PC-3 (cell line): ENCODE measurements around the gene SFMBT1. TPM values are rescaled to one million over a fixed set of nuclear protein-coding genes. Genes with fewer than 3 reads are reported as not detected.

ENCODE experiments used
- ATAC-seq: fragments of 200-7000 bp; cut with Tn5 transposase; 2 replicates; pipeline ENCODE4 v1.9.1; 2020; ENCODE audit warnings: mild to moderate bottlenecking, moderate library complexity
- BruUV-seq: library from RNA; stranded (reverse); fragments of 400-500 nt; replicated peaks from 2 replicates; lab custom pipeline; 2021; lab: Mats Ljungman, UMichigan
- CTCF ChIA-PET: fragments of 300-600 bp; sonication (Branson Sonifier 250); formaldehyde crosslinking; loops from one replicate; lab custom pipeline; 2022; ENCODE audit warnings: antibody characterized with exemption; lab: Charles Lee
- POLR2A ChIA-PET: fragments of 300-600 bp; sonication (Branson Sonifier 250); formaldehyde crosslinking; loops from one replicate; lab custom pipeline; 2022; ENCODE audit warnings: antibody characterized with exemption; ENCODE audit not compliant: unreplicated experiment; lab: Charles Lee
- DNase-seq: peaks from one replicate; pipeline ENCODE4 v3.0.0-alpha.2; 2015
- H2AFZ ChIP-seq: fragments of 300-600 bp; sonication (generic); 2 replicates; pipeline ENCODE4 v1.6.0; 2016; ENCODE audit warnings: antibody characterized with exemption, low read length
- H3F3A ChIP-seq: fragments of 300-600 bp; sonication (generic); one replicate; pipeline ENCODE4 v1.6.0; 2017; ENCODE audit warnings: antibody characterized with exemption, low read length, control low read depth, mild to moderate bottlenecking; ENCODE audit not compliant: unreplicated experiment
- H3K27ac ChIP-seq: fragments of 300-600 bp; sonication (generic); 2 replicates; pipeline ENCODE4 v1.5.1; 2016; ENCODE audit warnings: mild to moderate bottlenecking, low read length
- H3K27me3 ChIP-seq: fragments of 300-600 bp; sonication (generic); 2 replicates; pipeline ENCODE4 v1.6.1; 2016; ENCODE audit warnings: low read length, mixed read lengths
- H3K36me3 ChIP-seq: fragments of 300-600 bp; sonication (generic); 2 replicates; pipeline ENCODE4 v1.6.1; 2016; ENCODE audit warnings: low read depth, mixed run types, low read length, mixed read lengths
- H3K4me1 ChIP-seq: fragments of 300-600 bp; sonication (generic); 2 replicates; pipeline ENCODE4 v1.5.1; 2016; ENCODE audit warnings: low read length; ENCODE audit not compliant: insufficient read depth
- H3K4me2 ChIP-seq: fragments of 300-600 bp; sonication (generic); 2 replicates; pipeline ENCODE4 v1.6.0; 2016; ENCODE audit warnings: low read length
- H3K4me3 ChIP-seq: fragments of 300-600 bp; sonication (generic); 2 replicates; pipeline ENCODE4 v1.5.1; 2016; ENCODE audit warnings: mild to moderate bottlenecking, low read length, mixed read lengths
- H3K79me2 ChIP-seq: fragments of 300-600 bp; sonication (generic); 2 replicates; pipeline ENCODE4 v1.6.1; 2017; ENCODE audit warnings: low read length, mixed read lengths
- H3K9ac ChIP-seq: fragments of 300-600 bp; sonication (generic); 2 replicates; pipeline ENCODE4 v1.6.0; 2016; ENCODE audit warnings: mild to moderate bottlenecking, low read length
- H3K9me2 ChIP-seq: fragments of 300-600 bp; sonication (generic); replicated peaks from 2 replicates; pipeline ENCODE4 v1.6.1; 2016; ENCODE audit warnings: mixed run types, low read length, mixed read lengths
- H3K9me3 ChIP-seq: fragments of 300-600 bp; sonication (generic); 2 replicates; pipeline ENCODE4 v1.6.1; 2016; ENCODE audit warnings: low read length, mixed read lengths
- H4K20me1 ChIP-seq: fragments of 300-600 bp; sonication (generic); 2 replicates; pipeline ENCODE4 v1.6.1; 2016; ENCODE audit warnings: low read length, mixed read lengths
- CTCF ChIP-seq: fragments of 300-600 bp; sonication (generic); conservative IDR thresholded peaks from 2 replicates; pipeline ENCODE4 v1.5.1; 2017; ENCODE audit warnings: antibody characterized with exemption, low read depth, mild to moderate bottlenecking, low read length
- EZH2 ChIP-seq: fragments of 300-600 bp; sonication (generic); IDR thresholded peaks from one replicate; pipeline ENCODE4 v1.6.1; 2017; ENCODE audit warnings: antibody characterized with exemption, mild to moderate bottlenecking, low read length; ENCODE audit not compliant: unreplicated experiment
- EZH2phosphoT487 ChIP-seq: fragments of 300-600 bp; sonication (generic); IDR thresholded peaks from 2 replicates; pipeline ENCODE4 v1.6.1; 2018; ENCODE audit warnings: mild to moderate bottlenecking, antibody characterized with exemption, low read length, borderline replicate concordance
- intact Hi-C: fragments of 100-400 bp; cut with micrococcal nuclease; formaldehyde crosslinking; loops from 2 replicates; pipeline ENCODE4 v1.9.0; 2023
- total RNA-seq: library from RNA; depleted of rRNA; stranded (reverse); fragments of >200 nt; gene quantifications from 2 replicates; pipeline ENCODE4 v1.2.3, GENCODE V29; 2014

The SFMBT1 gene
- total RNA-seq, 1 experiment from 2014 or later: 10.8 TPM

DNA sequence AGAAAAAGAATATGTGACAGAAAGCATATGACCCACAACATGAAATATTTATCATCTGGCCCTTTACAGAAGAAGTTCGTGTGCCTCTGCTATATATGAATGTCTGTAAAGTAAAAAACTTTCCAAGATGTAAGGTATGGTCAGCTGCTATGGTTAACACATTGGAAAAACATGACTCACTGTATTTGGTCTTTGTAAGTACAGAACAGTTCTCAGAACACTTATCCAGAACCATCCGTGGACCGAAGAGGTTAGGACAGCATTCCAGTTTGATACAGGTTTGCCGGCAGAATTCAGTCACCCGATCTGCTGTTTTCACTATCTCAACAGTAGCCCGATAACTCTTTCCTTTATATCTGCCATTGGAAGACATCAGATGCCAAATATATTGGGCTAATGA is 135.1 kb downstream of the SFMBT1 start:
- H3K9ac ChIP-seq: no peak overlapping the region
- no peaks in the 10 kb centered on the region for H3F3A ChIP-seq
- H3K79me2 ChIP-seq: no peaks in the 10 kb centered on the region
- no peaks in the 10 kb centered on the region for H3K9me3 ChIP-seq
- BruUV-seq: no TSS peak
- no peaks in the 10 kb centered on the region for H3K27me3 ChIP-seq
- no peaks in the 10 kb centered on the region for H3K9me2 ChIP-seq
- ATAC-seq (no peak), DNase-seq (no peak)
- peaks cover 3% of the 10 kb centered on the region; the same call in 1 of the 2 replicates for H3K36me3 ChIP-seq
- no peaks in the 10 kb centered on the region for H4K20me1 ChIP-seq
- ChIA-PET POLR2A (no interaction called here), CTCF (no interaction called here)
- intact Hi-C loops: no loop called here
- H3K4me1 ChIP-seq: no peaks in the 10 kb centered on the region
- no peak overlapping the region for H3K27ac ChIP-seq
- TF ChIP-seq EZH2 (no peak), EZH2phosphoT487 (no peak), CTCF (no peak)
- H2AFZ ChIP-seq: no peak overlapping the region
- H3K4me3 ChIP-seq: no peak overlapping the region
- no peak overlapping the region for H3K4me2 ChIP-seq

- BruUV-seq: no TSS peak
- Histone ChIP-seq H3K4me2 (no peak overlapping the region), H3K36me3 (peaks cover 14% of the 10 kb centered on the region; the same call in 1 of the 2 replicates), H3K27ac (no peak overlapping the region), H3K4me3 (no peak overlapping the region), H3K79me2 (no peaks in the 10 kb centered on the region), H3K27me3 (no peaks in the 10 kb centered on the region), H2AFZ (no peak overlapping the region), H3K9me3 (no peaks in the 10 kb centered on the region), H3F3A (no peaks in the 10 kb centered on the region), H3K4me1 (no peaks in the 10 kb centered on the region), H4K20me1 (no peaks in the 10 kb centered on the region), H3K9ac (no peak overlapping the region), H3K9me2 (no peaks in the 10 kb centered on the region)
- intact Hi-C loops: no loop called here
- DNase-seq: no peak
- ATAC-seq: no peak
- TF ChIP-seq EZH2: no peak
- no peak for TF ChIP-seq EZH2phosphoT487
- TF ChIP-seq CTCF: no peak; the same call in 1 of the 2 replicates
- CTCF ChIA-PET: interaction anchor here (0.5 to 0.6 kb wide), 2 partner anchors 12 to 169 kb away, joined by 3 to 4 read pairs; no protein-coding TSS in a partner anchor
- POLR2A ChIA-PET: no interaction called here
These were observed 138.4 kb downstream of the SFMBT1 start for GRCh38 chr3:52907497-52907896.

DNA sequence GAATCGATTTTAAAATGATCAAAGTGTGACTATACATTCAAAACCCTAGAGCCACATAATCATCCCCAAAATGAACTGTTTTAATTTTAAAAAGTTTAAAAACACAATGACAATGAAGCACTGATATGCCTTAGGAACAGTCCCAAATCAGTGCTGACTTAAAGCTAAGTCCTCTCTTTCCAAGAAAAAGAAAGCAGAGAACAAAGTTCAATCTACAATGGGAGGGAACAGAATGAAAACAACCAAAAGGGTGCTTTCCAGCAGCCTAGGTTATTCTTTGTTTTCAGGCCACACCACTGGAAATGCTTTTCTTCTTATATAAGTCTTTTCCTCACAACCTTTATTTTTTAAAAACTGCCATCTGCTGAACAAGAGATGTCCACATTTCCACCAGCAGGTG is 141.3 kb downstream of the SFMBT1 start:
- intact Hi-C loops: no loop called here
- Histone ChIP-seq H3K4me2 (no peak overlapping the region), H3K27ac (no peak overlapping the region), H4K20me1 (no peaks in the 10 kb centered on the region), H3F3A (no peaks in the 10 kb centered on the region), H3K27me3 (no peaks in the 10 kb centered on the region), H3K36me3 (peaks cover 14% of the 10 kb centered on the region; the same call in 1 of the 2 replicates), H3K9ac (no peak overlapping the region), H3K9me3 (no peaks in the 10 kb centered on the region), H3K4me3 (no peak overlapping the region), H3K4me1 (no peaks in the 10 kb centered on the region), H2AFZ (no peak overlapping the region), H3K79me2 (no peaks in the 10 kb centered on the region), H3K9me2 (no peaks in the 10 kb centered on the region)
- TF ChIP-seq EZH2phosphoT487: no peak
- no peak for TF ChIP-seq EZH2
- ChIA-PET POLR2A (no interaction called here), CTCF (interaction anchor here (0.7 kb wide), 1 partner anchor 30 kb away, joined by 3 read pairs; no protein-coding TSS in a partner anchor)
- BruUV-seq: no TSS peak
- ATAC-seq (no peak), DNase-seq (no peak)
